Smooth muscle cell (in vitro differentiated cells): Measurements from ENCODE around the gene WFIKKN1. TPM values are rescaled to one million over a fixed set of nuclear protein-coding genes. Genes with fewer than 3 reads are reported as not detected.

Experiments
- DNase-seq: peaks from one replicate; lab custom pipeline; 2025; ENCODE audit not compliant: unreplicated experiment; lab: John Stamatoyannopoulos, UW
- H2AFZ ChIP-seq: fragments of 200-600 bp; sonication (generic); 2 replicates; pipeline ENCODE4 v1.6.0; 2016; ENCODE audit warnings: antibody characterized with exemption, low read depth, mild to moderate bottlenecking
- H3F3A ChIP-seq: fragments of 200-600 bp; sonication (generic); 2 replicates; pipeline ENCODE4 v1.6.0; 2017; ENCODE audit warnings: antibody characterized with exemption, low read depth
- H3K27ac ChIP-seq: fragments of 200-600 bp; sonication (generic); 2 replicates; pipeline ENCODE4 v1.5.1; 2016; ENCODE audit warnings: low read depth, mild to moderate bottlenecking
- H3K27me3 ChIP-seq: fragments of 200-600 bp; sonication (generic); 2 replicates; pipeline ENCODE4 v1.6.1; 2016; ENCODE audit warnings: low read depth, mild to moderate bottlenecking
- H3K36me3 ChIP-seq: fragments of 200-600 bp; sonication (generic); 2 replicates; pipeline ENCODE4 v1.5.1; 2016; ENCODE audit warnings: low read depth
- H3K4me1 ChIP-seq: fragments of 200-600 bp; sonication (generic); 2 replicates; pipeline ENCODE4 v1.5.1; 2016; ENCODE audit warnings: low read depth
- H3K4me2 ChIP-seq: fragments of 200-600 bp; sonication (generic); 2 replicates; pipeline ENCODE4 v1.6.0; 2016; ENCODE audit warnings: mild to moderate bottlenecking
- H3K4me3 ChIP-seq: fragments of 200-600 bp; sonication (generic); 2 replicates; pipeline ENCODE4 v1.5.1; 2016; ENCODE audit warnings: mild to moderate bottlenecking
- H3K79me2 ChIP-seq: fragments of 200-600 bp; sonication (generic); 2 replicates; pipeline ENCODE4 v1.6.0; 2016; ENCODE audit warnings: low read depth, mild to moderate bottlenecking
- H3K9ac ChIP-seq: fragments of 200-600 bp; sonication (generic); 2 replicates; pipeline ENCODE4 v1.6.0; 2016; ENCODE audit warnings: low read depth
- H3K9me3 ChIP-seq: fragments of 200-600 bp; sonication (generic); replicated peaks from 2 replicates; pipeline ENCODE4 v1.5.1; 2016; ENCODE audit warnings: low read depth
- H4K20me1 ChIP-seq: fragments of 200-600 bp; sonication (generic); 2 replicates; pipeline ENCODE4 v1.6.0; 2016; ENCODE audit warnings: low read depth
- WGBS: methylation state at CpG from one replicate; pipeline ENCODE4 v1.1.7; 2016; ENCODE audit warnings: low lambda C conversion rate; 5-methylcytosine and 5-hydroxymethylcytosine counted together
- polyA plus RNA-seq: library from polyadenylated mRNA; unstranded; fragments of >200 nt; fragmentation: Nextera tagmentation; extraction: Ambion mirVana; gene quantifications from 2 replicates; pipeline ENCODE4 v1.2.1, GENCODE V29; 2016
- total RNA-seq: library from RNA; depleted of rRNA; stranded (reverse); fragments of >200 nt; gene quantifications from 2 replicates; pipeline ENCODE4 v1.2.3, GENCODE V29; 2014
- TF ChIP-seq, protein P1 (sequence below): fragments of 200-600 bp; sonication (generic); IDR thresholded peaks from 2 replicates; pipeline ENCODE4 v1.5.1; 2017; ENCODE audit warnings: borderline replicate concordance, mild to moderate bottlenecking, antibody characterized with exemption; ENCODE audit not compliant: insufficient read depth, poor library complexity, severe bottlenecking

The WFIKKN1 gene
- total and polyA plus RNA-seq, 2 experiments from 2014 or later: 0.77 TPM; not detected in 1

DNA sequence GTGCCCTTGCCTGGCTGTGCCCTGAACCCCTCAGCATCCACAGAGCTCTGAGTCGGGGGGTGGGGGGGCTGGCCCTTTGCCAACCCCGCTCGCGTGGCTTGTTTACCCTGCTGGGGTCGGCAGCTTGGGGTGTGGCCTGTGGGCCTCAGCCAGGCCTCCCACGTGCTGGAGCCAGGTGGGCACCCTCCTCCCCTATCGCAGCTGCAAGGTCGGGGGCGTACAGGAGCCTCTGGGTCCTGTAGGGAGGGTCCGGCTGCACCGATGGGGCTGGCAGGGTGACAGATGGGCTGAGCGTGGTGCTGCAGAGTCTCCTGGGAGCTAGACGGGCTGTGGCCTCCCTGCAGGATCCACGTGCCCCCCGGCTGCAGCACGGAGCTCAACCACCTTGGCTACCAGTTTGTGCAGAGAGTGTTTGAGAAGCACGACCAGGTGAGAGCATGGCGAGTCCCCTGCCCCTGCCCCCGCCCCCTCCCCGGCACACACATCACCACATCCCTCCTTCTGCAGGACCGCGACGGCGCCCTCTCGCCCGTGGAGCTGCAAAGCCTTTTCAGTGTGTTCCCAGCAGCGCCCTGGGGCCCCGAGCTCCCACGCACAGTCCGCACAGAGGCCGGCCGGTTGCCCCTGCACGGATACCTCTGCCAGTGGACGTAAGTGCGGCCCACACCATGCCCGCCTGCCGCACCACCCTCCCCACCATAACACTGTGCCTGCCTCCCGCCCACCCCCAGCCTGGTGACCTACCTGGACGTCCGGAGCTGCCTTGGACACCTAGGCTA lies 40.8 kb downstream of the WFIKKN1 start:
- H2AFZ ChIP-seq: no peak overlapping the region

GRCh38 chr16:672371-672770 lies 41.6 kb downstream of the WFIKKN1 start:
- no peaks in the 10 kb centered on the region for H3K27me3 ChIP-seq
- WGBS: 98% methylated on average over 19 of the region's 19 CpGs

More for the DNA sequence above, 40.8 kb downstream of the WFIKKN1 start:
- Histone ChIP-seq H3K4me2 (no peak overlapping the region), H3K79me2 (peaks cover 22% of the 10 kb centered on the region), H3K9ac (no peak overlapping the region), H3K4me1 (peaks cover 11% of the 10 kb centered on the region), H4K20me1 (peaks cover 35% of the 10 kb centered on the region), H3F3A (peaks cover 4% of the 10 kb centered on the region), H3K36me3 (no peaks in the 10 kb centered on the region), H3K4me3 (no peak overlapping the region), H3K27ac (no peak overlapping the region), H3K9me3 (no peaks in the 10 kb centered on the region), H3K27me3 (no peaks in the 10 kb centered on the region)
- DNase-seq: no peak
- WGBS: 97% methylated on average over 22 of the region's 40 CpGs
- TF ChIP-seq, protein P1, sequence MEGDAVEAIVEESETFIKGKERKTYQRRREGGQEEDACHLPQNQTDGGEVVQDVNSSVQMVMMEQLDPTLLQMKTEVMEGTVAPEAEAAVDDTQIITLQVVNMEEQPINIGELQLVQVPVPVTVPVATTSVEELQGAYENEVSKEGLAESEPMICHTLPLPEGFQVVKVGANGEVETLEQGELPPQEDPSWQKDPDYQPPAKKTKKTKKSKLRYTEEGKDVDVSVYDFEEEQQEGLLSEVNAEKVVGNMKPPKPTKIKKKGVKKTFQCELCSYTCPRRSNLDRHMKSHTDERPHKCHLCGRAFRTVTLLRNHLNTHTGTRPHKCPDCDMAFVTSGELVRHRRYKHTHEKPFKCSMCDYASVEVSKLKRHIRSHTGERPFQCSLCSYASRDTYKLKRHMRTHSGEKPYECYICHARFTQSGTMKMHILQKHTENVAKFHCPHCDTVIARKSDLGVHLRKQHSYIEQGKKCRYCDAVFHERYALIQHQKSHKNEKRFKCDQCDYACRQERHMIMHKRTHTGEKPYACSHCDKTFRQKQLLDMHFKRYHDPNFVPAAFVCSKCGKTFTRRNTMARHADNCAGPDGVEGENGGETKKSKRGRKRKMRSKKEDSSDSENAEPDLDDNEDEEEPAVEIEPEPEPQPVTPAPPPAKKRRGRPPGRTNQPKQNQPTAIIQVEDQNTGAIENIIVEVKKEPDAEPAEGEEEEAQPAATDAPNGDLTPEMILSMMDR: no peak

DNA sequence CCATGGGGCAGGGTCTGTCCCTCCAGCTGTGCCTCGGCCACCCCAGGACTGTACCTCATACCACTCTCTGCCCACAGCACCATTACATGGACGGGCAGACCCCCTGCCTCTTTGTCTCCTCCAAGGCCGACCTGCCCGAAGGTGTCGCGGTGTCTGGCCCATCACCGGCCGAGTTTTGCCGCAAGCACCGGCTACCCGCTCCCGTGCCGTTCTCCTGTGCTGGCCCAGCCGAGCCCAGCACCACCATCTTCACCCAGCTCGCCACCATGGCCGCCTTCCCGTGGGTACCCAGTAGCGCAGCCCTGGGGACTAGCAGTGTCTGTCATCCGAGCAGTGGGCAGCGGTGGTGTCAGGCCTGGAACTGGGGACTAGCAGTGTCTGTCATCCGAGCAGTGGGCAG lies 42.1 kb downstream of the WFIKKN1 start:
- Histone ChIP-seq H3K36me3 (no peaks in the 10 kb centered on the region), H3K4me3 (no peak overlapping the region), H3K4me2 (no peak overlapping the region), H3F3A (peaks cover 4% of the 10 kb centered on the region), H4K20me1 (peaks cover 35% of the 10 kb centered on the region), H3K27ac (no peak overlapping the region), H3K9ac (no peak overlapping the region), H3K27me3 (no peaks in the 10 kb centered on the region), H3K4me1 (peaks cover 11% of the 10 kb centered on the region), H3K79me2 (peaks cover 22% of the 10 kb centered on the region), H2AFZ (no peak overlapping the region), H3K9me3 (no peaks in the 10 kb centered on the region)
- TF ChIP-seq, protein P1: no peak
- no peak for DNase-seq
- 94% methylated on average over 21 of the region's 21 CpGs for WGBS

More at GRCh38 chr16:672371-672770, 41.6 kb downstream of the WFIKKN1 start:
- Histone ChIP-seq H3K36me3 (no peaks in the 10 kb centered on the region), H3K9me3 (no peaks in the 10 kb centered on the region), H3K4me1 (peaks cover 11% of the 10 kb centered on the region), H3K4me2 (no peak overlapping the region), H3F3A (peaks cover 4% of the 10 kb centered on the region), H3K27ac (no peak overlapping the region), H3K4me3 (no peak overlapping the region), H4K20me1 (peaks cover 35% of the 10 kb centered on the region), H2AFZ (no peak overlapping the region), H3K79me2 (peaks cover 22% of the 10 kb centered on the region), H3K9ac (no peak overlapping the region)
- no peak for DNase-seq
- TF ChIP-seq, protein P1: no peak

GRCh38 chr16:673399-673991 lies 42.7 kb downstream of the WFIKKN1 start:
- no peak overlapping the region for H3K4me2 ChIP-seq
- 98% methylated on average over 18 of the region's 18 CpGs for WGBS
- no peak overlapping the region for H3K4me3 ChIP-seq
- TF ChIP-seq, protein P1: no peak
- no peak overlapping the region for H3K9ac ChIP-seq
- no peak for DNase-seq
- peaks cover 11% of the 10 kb centered on the region for H3K4me1 ChIP-seq
- H4K20me1 ChIP-seq: peaks cover 33% of the 10 kb centered on the region
- H3K27me3 ChIP-seq: no peaks in the 10 kb centered on the region
- peaks cover 4% of the 10 kb centered on the region for H3F3A ChIP-seq
- H3K27ac ChIP-seq: no peak overlapping the region
- no peaks in the 10 kb centered on the region for H3K9me3 ChIP-seq
- no peaks in the 10 kb centered on the region for H3K36me3 ChIP-seq
- no peak overlapping the region for H2AFZ ChIP-seq
- peaks cover 16% of the 10 kb centered on the region for H3K79me2 ChIP-seq
